Ecto neural progenitor cell (in vitro differentiated cells): ENCODE data around the gene FAM131B.

ENCODE experiments used
- DNase-seq: peaks from one replicate; pipeline ENCODE4 v3.0.0-alpha.2; 2018; ENCODE audit warnings: low spot score

The FAM131B gene

DNA sequence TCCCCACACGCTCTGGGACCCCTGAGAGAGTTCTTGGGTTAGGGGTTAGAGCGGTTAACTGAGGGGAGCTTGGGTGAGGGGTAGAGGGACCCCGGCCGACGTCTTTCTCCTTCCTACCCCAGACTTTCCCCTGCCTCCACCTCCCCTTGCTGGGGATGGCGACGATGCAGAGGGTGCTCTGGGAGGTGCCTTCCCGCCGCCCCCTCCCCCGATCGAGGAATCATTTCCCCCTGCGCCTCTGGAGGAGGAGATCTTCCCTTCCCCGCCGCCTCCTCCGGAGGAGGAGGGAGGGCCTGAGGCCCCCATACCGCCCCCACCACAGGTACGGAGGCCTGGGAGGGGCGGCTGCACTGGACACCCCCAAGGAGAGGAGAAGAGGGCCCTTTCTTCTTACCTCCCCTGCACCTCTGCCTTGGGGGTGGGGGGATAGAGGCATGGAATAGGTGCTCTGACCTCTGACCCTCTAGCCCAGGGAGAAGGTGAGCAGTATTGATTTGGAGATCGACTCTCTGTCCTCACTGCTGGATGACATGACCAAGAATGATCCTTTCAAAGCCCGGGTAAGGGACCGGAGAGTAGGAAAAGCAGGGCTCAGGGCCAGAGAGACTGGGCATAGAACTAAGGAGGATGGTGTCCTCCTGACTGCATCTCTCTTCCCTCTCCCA lies 19.7 kb upstream of the FAM131B start:
- DNase-seq = no peak

DNA sequence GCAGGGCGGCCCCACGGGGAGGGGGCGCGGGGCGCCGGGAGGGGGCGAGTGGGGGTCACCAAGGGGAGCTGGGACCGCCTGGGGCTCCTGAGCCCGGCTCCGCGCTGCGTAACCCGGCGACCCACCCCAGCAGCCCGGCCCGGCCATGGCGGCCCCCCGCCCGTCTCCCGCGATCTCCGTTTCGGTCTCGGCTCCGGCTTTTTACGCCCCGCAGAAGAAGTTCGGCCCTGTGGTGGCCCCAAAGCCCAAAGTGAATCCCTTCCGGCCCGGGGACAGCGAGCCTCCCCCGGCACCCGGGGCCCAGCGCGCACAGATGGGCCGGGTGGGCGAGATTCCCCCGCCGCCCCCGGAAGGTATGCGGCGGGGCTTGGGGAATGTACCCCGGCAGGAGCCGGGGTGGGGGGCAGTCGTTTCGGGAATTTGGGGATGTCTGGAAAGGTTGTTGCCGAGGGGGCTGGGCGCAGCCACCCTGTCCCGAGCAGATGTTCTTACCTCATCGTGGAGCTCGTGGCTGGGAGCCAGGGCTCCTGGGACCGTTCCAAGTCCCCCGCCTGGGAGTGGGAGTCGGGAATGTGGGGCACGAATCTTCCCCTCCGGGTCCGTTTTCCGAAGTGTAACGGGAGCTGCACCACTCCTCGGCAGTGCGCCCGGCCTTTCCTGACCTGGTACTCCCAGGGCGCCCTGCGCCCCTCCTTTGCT lies 19.1 kb upstream of the FAM131B start:
- DNase-seq = no peak

GRCh38 chr7:143380646-143381426 lies 18.3 kb upstream of the FAM131B start, which contains the start of gene ZYX:
Gene ZYX (plus strand): TSS chr7:143381345. CDS start chr7:143381572, 227 bp downstream.
- DNase-seq = peak; percentile 94

GRCh38 chr7:143380260-143380645 lies 17.7 kb upstream of the FAM131B start:
- DNase-seq = peak; percentile 90

GRCh38 chr7:143379611-143380259 lies 17.2 kb upstream of the FAM131B start:
- DNase-seq = no peak

DNA sequence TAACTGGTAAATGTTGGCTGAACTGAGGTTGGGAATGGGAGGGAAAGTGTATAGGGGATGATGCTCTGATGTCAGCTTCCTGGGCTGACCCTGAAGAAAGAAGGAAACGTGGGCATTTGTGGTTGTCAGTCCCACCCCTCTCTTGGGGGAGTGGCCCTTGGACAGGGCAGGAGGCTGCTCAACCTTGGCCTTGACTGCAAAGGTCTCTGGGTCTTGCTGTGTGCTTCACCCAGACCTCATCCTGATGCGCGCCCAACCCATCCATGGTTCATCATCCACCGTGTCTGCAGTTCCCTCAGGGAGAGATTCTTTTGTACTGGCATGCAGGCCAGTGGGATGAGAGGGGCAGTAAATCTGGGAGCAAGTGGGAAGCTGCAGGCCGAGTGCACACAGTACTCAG lies 13.9 kb upstream of the FAM131B start:
- no peak for DNase-seq

GRCh38 chr7:143375298-143376034 lies 13.0 kb upstream of the FAM131B start:
- DNase-seq = no peak

- DNase-seq = no peak
These were observed 12.0 kb upstream of the FAM131B start for GRCh38 chr7:143374561-143374960.

DNA sequence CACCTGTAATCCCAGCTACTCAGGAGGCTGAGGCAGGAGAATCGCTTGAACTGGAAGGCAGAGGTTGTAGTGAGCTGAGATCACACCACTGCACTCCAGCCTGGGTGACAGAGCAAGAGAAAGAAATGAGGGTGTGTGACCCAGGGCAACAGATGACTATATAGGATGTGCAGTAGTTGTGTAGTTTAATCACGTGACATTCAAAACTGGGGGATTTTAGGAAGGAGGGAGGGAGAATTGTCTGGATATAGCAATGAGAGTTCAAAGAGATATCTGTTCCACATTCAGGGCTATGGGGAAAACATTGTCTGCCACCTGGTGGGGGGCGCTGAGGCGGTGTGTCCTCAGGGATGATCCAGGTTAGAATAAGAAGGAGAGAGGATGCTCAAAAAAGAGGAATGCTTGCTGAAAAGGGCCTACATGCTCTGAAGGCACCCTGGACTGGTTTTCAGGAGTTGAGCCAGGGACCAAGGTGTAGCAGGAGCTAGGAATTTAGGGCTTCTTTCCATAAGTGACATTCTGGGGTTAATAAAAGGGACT lies 10.8 kb upstream of the FAM131B start:
- DNase-seq = no peak

- no peak for DNase-seq
These were observed 9.6 kb upstream of the FAM131B start for GRCh38 chr7:143372070-143372469.

GRCh38 chr7:143369678-143370651 lies 7.5 kb upstream of the FAM131B start:
- DNase-seq = no peak

DNA sequence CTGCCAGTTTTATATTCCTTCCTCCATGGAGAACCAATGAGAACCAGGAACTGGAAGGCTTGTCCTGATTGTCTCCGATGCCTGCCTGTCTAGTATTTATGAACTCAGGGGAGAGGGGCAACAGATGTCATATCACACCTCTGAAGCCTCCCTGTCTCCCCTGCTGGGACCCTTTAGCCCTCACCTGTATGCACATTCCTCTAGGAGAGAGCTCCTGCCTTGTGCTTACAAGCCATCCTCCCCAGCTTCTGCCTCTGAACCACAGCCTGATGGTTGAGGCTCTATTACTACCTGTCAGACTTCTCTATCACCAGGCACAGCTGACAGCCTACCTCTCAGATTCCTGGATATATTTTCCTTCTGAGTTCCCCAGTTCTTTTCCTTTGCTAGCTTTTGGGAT lies 5.9 kb upstream of the FAM131B start:
- DNase-seq = no peak

DNA sequence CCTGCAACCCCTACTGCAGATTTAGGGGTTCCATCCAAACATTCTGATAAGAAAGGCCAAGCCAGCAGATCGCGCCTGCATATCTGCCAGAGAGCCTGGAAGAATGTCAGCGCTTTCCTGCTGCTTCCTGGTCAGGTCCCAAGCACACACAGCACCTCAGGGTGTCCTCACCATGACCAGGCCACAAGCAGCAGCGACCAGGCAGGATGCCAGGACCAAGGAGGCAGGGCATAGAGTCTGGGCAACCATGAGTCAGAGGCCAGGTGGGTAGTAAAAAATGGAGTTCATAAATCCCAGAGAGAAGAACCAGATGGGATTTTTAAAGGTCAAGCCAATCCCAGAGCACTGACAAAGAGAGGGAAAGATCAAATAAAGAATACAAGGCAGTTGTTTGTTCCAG lies 5.5 kb upstream of the FAM131B start:
- DNase-seq = no peak

- no peak for DNase-seq
These were observed 764 bp upstream of the FAM131B start for GRCh38 chr7:143363016-143363937.

GRCh38 chr7:143361552-143362130 lies 872 bp downstream of the FAM131B start:
- DNase-seq = peak; percentile 60

DNA sequence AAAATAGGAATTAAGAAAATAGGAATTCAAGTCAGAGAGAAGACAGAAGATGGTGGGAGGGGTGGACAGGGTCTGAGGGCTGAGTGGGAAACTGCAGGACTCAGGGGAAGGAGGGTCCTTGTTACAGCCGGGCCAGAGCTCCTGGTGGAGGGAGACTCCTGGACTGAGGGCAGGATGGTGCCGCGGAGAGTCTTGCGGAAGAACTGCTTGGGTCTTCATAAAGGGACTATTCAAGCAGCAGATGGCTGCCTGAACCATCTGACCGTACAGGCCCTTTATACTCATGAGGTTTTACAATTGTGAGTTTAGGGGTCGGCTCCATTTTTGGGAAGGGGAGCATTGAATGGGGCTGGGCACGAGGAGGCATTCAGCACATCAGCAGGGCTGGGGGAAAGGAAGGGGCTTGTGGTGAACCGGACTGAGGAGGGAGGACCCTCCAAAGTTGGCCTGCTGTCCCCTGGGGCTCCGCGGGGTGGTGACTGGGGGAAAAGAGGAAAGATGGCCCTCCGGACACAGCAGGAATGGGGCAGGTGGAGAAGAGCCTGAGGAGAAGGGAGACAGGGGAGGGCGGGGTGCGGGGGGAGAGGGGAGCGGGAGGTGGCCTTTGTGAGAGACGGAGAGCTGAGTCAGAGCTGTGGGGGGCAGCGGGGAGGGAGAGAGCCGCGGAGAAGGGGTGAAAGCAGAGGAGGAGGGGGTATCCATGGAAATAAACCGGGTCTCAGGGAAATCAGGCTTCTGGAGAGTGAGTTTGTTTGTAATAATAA lies 1.5 kb downstream of the FAM131B start:
- DNase-seq = no peak

DNA sequence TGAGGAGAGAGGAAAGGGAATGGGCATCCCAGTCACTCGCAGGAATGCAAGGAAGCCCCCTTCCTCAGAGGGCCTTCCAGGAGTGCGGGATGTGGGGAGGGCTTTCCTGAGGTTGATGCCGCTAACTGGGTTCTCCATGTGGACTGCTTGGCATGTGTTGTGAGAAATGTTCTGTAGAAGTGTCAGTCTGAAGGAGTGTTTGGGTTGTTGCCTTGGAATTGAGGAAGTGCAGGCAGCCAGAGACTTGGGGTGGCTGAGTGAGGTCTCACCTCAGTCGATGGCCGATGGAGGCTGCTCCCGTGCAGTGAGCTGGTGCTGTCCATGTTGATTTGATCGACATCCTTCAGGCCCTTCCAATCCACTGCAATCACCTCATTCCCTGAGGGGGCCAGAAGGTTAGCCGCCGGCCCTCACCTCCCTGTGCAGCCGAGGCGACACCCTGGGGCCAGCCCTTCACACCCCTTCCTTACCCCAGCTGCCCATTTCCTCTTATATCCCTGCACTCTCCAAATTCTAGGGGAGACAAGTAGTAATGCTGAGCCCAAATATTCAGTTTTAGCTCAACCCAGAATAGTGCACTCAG lies 2.7 kb downstream of the FAM131B start:
- no peak for DNase-seq

DNA sequence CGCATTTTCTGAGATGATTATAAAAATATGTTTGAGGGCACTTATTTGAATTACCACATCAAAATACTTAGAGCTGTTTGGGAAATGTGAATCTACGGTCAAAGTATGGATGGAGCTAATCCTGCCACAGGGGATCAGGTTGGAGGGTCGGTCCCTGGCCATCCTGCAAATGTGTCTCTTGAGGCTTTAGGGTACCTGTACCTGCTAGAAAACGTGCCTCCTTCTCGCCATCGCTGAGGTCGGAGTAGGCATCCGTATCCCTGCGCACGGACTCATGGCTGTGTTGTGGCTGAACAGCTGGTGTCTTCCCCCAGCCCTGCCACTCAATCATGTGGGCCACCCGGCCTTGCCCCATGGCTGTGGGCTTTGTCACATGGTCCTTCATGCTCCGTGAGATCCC lies 3.9 kb downstream of the FAM131B start:
- DNase-seq = no peak
